ENCODE results near the gene NQO2. TPM values are rescaled to one million over a fixed set of nuclear protein-coding genes. Genes with fewer than 3 reads are reported as not detected.

Gene NQO2
- total and polyA plus RNA-seq, 2 of the 13 experiments (the other 11 are each of a cell fraction or from before 2014, with no cell fraction given), result 32.2 to 56.5 TPM

GRCh38 chr6:3031857-3032640, 32.4 kb downstream of the NQO2 start (continued):
- TF ChIP-seq ARID4A (CRISPR knock-in tag; IDR thresholded peaks at IDR 0.05; ENCODE audit: borderline replicate concordance) (no peak), ZNF660 (CRISPR knock-in tag; IDR thresholded peaks at IDR 0.05; ENCODE audit: borderline replicate concordance, low read depth) (no peak), ZNF432 (CRISPR knock-in tag; IDR thresholded peaks at IDR 0.05; ENCODE audit: borderline replicate concordance) (no peak), STAG1 (CRISPR knock-in tag; IDR thresholded peaks at IDR 0.05) (peak; percentile 81), KMT2B (CRISPR knock-in tag; IDR thresholded peaks at IDR 0.05) (no peak), ZNF619 (CRISPR knock-in tag; IDR thresholded peaks at IDR 0.05) (no peak), ZNF652 (CRISPR knock-in tag; IDR thresholded peaks at IDR 0.05; ENCODE audit: borderline replicate concordance, low read depth) (no peak), MZF1 (CRISPR knock-in tag; IDR thresholded peaks at IDR 0.05; ENCODE audit: borderline replicate concordance) (no peak), ARNT2 (CRISPR knock-in tag; IDR thresholded peaks at IDR 0.05; ENCODE audit: low read depth) (0 out of 2 replicates have a peak, but pooled peaks have one; percentile 37), PAF1 (CRISPR knock-in tag; IDR thresholded peaks at IDR 0.05) (no peak), ARNT (IDR thresholded peaks at IDR 0.05) (no peak), ZNF547 (CRISPR knock-in tag; IDR thresholded peaks at IDR 0.05) (no peak), BRF2 (CRISPR knock-in tag; IDR thresholded peaks at IDR 0.05) (no peak), PTBP1 (IDR thresholded peaks at IDR 0.05; ENCODE audit: low read depth, low read length, poor library complexity, severe bottlenecking) (no peak), HMGA1 (CRISPR knock-in tag; conservative IDR thresholded peaks at IDR 0.05) (no peak), IRF9 (CRISPR knock-in tag; IDR thresholded peaks at IDR 0.05; ENCODE audit: borderline replicate concordance) (no peak), RFX3 (CRISPR knock-in tag; IDR thresholded peaks at IDR 0.05) (no peak), CREB3 (CRISPR knock-in tag; IDR thresholded peaks at IDR 0.05) (no peak), PHF20 (CRISPR knock-in tag; IDR thresholded peaks at IDR 0.05) (no peak), ZSCAN12 (CRISPR knock-in tag; IDR thresholded peaks at IDR 0.05) (no peak)
